Body of pancreas (tissue), 4 donors: ENCODE results near the gene IFNW1. TPM values are rescaled to one million over a fixed set of nuclear protein-coding genes. Genes with fewer than 3 reads are reported as not detected.
"Not testable (repeated sequence)": the region's sequence is repeated elsewhere in the genome, so short reads cannot be mapped to it uniquely, and the experiment has no call there.

Experiments used
- ATAC-seq: fragments of 150-250 bp; one replicate; pipeline ENCODE4 v1.9.1; 2016
- DNase-seq, 4 donors: peaks; one replicate each; pipeline ENCODE4 v3.0.0-alpha.2; 2019
- H3K27ac ChIP-seq, 4 donors: fragments of 200-600 bp; sonication (generic); 1 replicate in 3 of 4; 2 replicates in 1 of 4; pipeline versions ENCODE4 v1.5.1 to v1.6.1; 2016 to 2019; ENCODE audit warnings: mild to moderate bottlenecking in 1 of 4, mixed read lengths in 1 of 4, moderate library complexity in 1 of 4
- H3K27me3 ChIP-seq, 2 donors: fragments of 200-600 bp; sonication (generic); one replicate each; pipeline ENCODE4 v1.6.0; 2016; ENCODE audit warnings: mild to moderate bottlenecking in 1 of 2
- H3K36me3 ChIP-seq, 2 donors: fragments of 200-600 bp; sonication (generic); replicated peaks in 1 of 2; 2 replicates each; pipeline ENCODE4 v1.5.1; 2016; ENCODE audit warnings: low read depth in 2 of 2; ENCODE audit not compliant: insufficient read depth in 1 of 2
- H3K4me1 ChIP-seq: fragments of 200-600 bp; sonication (generic); one replicate; pipeline ENCODE4 v1.6.0; 2016
- H3K4me3 ChIP-seq, 2 donors: fragments of 200-600 bp; sonication (generic); 1 replicate in 1 of 2; 2 replicates in 1 of 2; pipeline ENCODE4 v1.5.1; 2016 to 2019
- H3K9me3 ChIP-seq, 3 donors: fragments of 200-600 bp; sonication (generic); 1 replicate in 2 of 3; 2 replicates in 1 of 3; pipeline ENCODE4 v1.5.1; 2016
- CTCF ChIP-seq, 7 experiments: fragments of 450-650 bp in 4 of 7; fragments of 200-600 bp in 3 of 7; sonication (generic) in 3 of 7; IDR thresholded peaks; one replicate each; pipeline ENCODE4 v1.5.1; 2016 to 2019; ENCODE audit warnings: antibody characterized with exemption in 7 of 7
- POLR2A ChIP-seq, 3 donors: fragments of 450-650 bp; IDR thresholded peaks; one replicate each; pipeline ENCODE4 v1.6.1; 2016; ENCODE audit warnings: antibody characterized with exemption in 3 of 3, mild to moderate bottlenecking in 2 of 3
- WGBS, 2 donors: methylation state at CpG; one replicate each; pipeline ENCODE4 v1.1.5; 2017; 5-methylcytosine and 5-hydroxymethylcytosine counted together
- intact Hi-C: fragments of 100-400 bp; cut with DNase I; formaldehyde crosslinking; loops from one replicate; pipeline ENCODE4 v1.15.1; 2023
- total RNA-seq, 2 donors: library from RNA; depleted of rRNA; stranded (reverse); fragments of >200 nt; gene quantifications; one replicate each; pipeline ENCODE4 v1.1.0, GENCODE V29; 2016

Gene IFNW1
- total RNA-seq, 2 donors from 2014 or later = not detected

GRCh38 chr9:21154018-21154608 is 12.5 kb upstream of the IFNW1 start:
- Histone ChIP-seq H3K9me3 (no peaks in the 10 kb centered on the region), H3K4me3 (no peak overlapping the region), H3K27ac (no peak overlapping the region), H3K36me3 (no peaks in the 10 kb centered on the region), H3K4me1 (no peaks in the 10 kb centered on the region), H3K27me3 (no peaks in the 10 kb centered on the region)
- WGBS, 2 donors = 6 to 16% methylated on average over 3 of the region's 3 CpGs
- ATAC-seq (no peak), DNase-seq (no peak)
- intact Hi-C loops = no loop called here
- TF ChIP-seq CTCF (IDR thresholded peaks at IDR 0.05) = no peak
- no peak for TF ChIP-seq POLR2A (IDR thresholded peaks at IDR 0.05)

DNA sequence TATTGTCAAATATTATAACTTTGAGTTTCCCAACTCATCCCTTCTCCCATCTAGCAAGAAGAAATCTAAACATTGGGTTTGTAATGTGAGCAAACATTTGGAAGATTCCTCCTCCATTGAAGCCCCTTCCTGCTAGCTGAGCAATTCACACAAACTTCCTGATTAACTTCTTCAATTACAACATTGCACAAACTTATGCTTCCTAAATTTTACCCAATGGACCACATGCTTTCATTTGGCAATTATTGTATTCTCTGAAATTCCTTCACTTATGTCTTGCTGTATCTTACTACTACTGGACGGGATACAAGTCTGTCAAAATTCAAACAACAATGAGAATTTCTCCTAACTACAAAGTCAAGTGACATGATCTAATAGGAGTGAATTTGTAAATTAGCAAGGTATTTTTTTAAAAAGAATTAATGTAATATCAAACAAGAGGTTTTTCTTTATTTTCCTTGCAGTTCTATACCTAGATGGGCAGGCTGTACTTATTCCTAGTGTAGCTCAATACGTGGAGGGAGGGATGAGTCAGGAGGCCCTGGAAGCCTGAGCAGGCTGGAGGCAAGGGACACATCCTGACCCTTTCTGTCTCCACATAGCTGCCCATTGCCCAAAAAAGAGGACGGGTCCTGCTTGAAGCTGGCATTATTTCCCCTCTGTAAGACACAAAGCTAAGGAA is 11.8 kb upstream of the IFNW1 start:
- DNase-seq (no peak), ATAC-seq (no peak)
- Histone ChIP-seq H3K9me3 (no peaks in the 10 kb centered on the region), H3K36me3 (no peaks in the 10 kb centered on the region), H3K4me3 (no peak overlapping the region), H3K4me1 (no peaks in the 10 kb centered on the region), H3K27me3 (no peaks in the 10 kb centered on the region), H3K27ac (no peak overlapping the region)
- intact Hi-C loops = no loop called here
- 32 to 36% methylated on average over 3 of the region's 3 CpGs for WGBS, 2 donors
- TF ChIP-seq CTCF (IDR thresholded peaks at IDR 0.05) (no peak), POLR2A (IDR thresholded peaks at IDR 0.05) (no peak)

DNA sequence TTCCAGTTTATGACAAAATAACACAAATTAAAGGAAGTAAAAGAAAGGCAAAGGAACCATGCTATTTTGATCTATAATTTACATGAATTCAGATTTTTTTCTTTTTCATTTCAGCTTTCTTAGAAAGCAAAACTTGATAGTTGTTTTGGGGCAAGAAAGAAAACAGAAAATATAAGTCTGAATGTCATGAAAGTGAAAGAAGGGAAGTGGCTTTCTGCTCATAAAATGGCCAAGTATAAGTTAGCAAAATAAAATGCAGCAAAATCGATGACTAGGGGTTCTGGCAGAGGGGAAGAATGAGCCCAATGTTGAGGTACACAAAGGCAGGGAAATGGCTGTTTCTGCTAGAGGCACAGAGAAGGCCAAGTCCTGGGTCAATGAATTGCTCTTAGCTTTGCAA is 3.0 kb upstream of the IFNW1 start:
- no peaks in the 10 kb centered on the region for H3K36me3 ChIP-seq
- no peak for DNase-seq
- H3K27ac ChIP-seq = no peak overlapping the region
- intact Hi-C loops = no loop called here
- 20 to 44% methylated on average over 1 of the region's 1 CpG for WGBS, 2 donors
- H3K27me3 ChIP-seq = no peaks in the 10 kb centered on the region
- TF ChIP-seq CTCF (IDR thresholded peaks at IDR 0.05) = no peak
- no peak for TF ChIP-seq POLR2A (IDR thresholded peaks at IDR 0.05)
- H3K4me3 ChIP-seq = no peak overlapping the region
- H3K9me3 ChIP-seq = no peaks in the 10 kb centered on the region
- no peaks in the 10 kb centered on the region for H3K4me1 ChIP-seq
- no peak for ATAC-seq

DNA sequence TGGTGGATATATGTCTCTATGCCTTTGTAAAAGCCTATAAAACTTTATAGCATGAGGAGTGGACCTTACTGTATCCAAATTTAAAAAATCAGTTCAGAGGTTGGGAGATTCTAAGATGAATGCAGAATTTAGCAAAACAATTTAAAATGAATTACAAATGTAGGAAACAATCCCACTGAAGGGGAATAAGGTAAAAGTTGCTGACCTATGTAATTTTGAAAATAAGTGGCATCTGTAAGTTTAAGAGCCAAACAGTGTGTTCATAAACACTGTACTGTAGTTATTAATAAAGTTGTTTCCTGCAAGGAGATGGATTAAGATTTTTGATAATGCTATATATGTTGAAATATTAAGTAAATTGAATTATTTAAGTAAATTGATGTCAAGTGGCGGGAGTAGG is 4.6 kb downstream of the IFNW1 start:
- Histone ChIP-seq H3K4me3 (no peak overlapping the region), H3K4me1 (no peaks in the 10 kb centered on the region), H3K27me3 (no peaks in the 10 kb centered on the region), H3K36me3 (no peaks in the 10 kb centered on the region), H3K27ac (no peak overlapping the region), H3K9me3 (no peaks in the 10 kb centered on the region)
- WGBS, 2 donors = 81 to 85% methylated on average over 1 of the region's 1 CpG
- ATAC-seq (no peak), DNase-seq (no peak)
- intact Hi-C loops = no loop called here
- TF ChIP-seq CTCF (IDR thresholded peaks at IDR 0.05) (no peak), POLR2A (IDR thresholded peaks at IDR 0.05) (no peak)

DNA sequence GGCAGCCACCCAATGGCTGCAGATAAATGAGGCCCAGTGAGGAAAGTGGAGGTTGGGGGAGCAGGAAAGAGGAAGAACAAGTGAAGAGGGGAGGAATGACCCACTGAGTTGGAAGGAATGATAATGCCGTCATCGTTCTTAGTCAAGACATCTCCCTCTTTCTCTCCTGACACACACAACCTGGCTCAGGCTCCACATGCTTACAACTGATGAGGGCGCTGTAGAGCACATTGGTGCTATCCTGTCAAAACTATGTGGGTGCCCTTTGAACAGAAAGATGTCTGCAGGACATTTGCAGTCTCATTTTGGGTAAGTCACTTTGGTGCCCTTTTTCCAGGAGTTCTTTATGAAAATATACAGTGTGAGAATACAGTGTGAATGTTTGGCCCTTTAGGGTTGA is 5.9 kb downstream of the IFNW1 start:
- WGBS, 2 donors = 72 to 75% methylated on average over 3 of the region's 3 CpGs
- no peaks in the 10 kb centered on the region for H3K36me3 ChIP-seq
- no peak overlapping the region for H3K4me3 ChIP-seq
- no peaks in the 10 kb centered on the region for H3K9me3 ChIP-seq
- intact Hi-C loops = no loop called here
- no peaks in the 10 kb centered on the region for H3K4me1 ChIP-seq
- ATAC-seq (no peak), DNase-seq (no peak)
- no peak overlapping the region for H3K27ac ChIP-seq
- no peaks in the 10 kb centered on the region for H3K27me3 ChIP-seq
- TF ChIP-seq POLR2A (IDR thresholded peaks at IDR 0.05) (no peak), CTCF (IDR thresholded peaks at IDR 0.05) (no peak)

- intact Hi-C loops, H3K9me3 ChIP-seq, H3K27me3 ChIP-seq, DNase-seq, H3K4me1 ChIP-seq, H3K27ac ChIP-seq, H3K36me3 ChIP-seq, ATAC-seq, H3K4me3 ChIP-seq: not testable (repeated sequence)
These were observed 13.4 kb downstream of the IFNW1 start for GRCh38 chr9:21128186-21128585.
